Ovary (tissue), 9 donors: ENCODE results near the gene IGF1R. TPM values are rescaled to one million over a fixed set of nuclear protein-coding genes. Genes with fewer than 3 reads are reported as not detected.

ENCODE experiments used
- DNase-seq, 5 donors: peaks; one replicate each; pipeline ENCODE4 v3.0.0-alpha.2; 2019 to 2020
- H3K27ac ChIP-seq, 2 donors: fragments of 200-600 bp; one replicate each; pipeline versions ENCODE4 v1.5.1 to v1.8.0; 2019 to 2022
- H3K27me3 ChIP-seq: fragments of 200-600 bp; one replicate; pipeline ENCODE4 v1.8.0; 2022
- H3K36me3 ChIP-seq: fragments of 200-600 bp; sonication (generic); one replicate; pipeline ENCODE4 v1.5.1; 2019
- H3K4me1 ChIP-seq: one replicate; pipeline ENCODE4 v1.8.1; 2013; ENCODE audit warnings: mild to moderate bottlenecking, moderate library complexity; ENCODE audit not compliant: insufficient read depth
- H3K4me3 ChIP-seq: fragments of 200-600 bp; sonication (generic); one replicate; pipeline ENCODE4 v1.5.1; 2017
- H3K9me3 ChIP-seq, 2 donors: fragments of 200-600 bp in 1 of 2; sonication (generic) in 1 of 2; one replicate each; pipeline versions ENCODE4 v1.5.1 to v1.8.1; 2013 to 2019; ENCODE audit warnings: mild to moderate bottlenecking in 1 of 2, moderate library complexity in 1 of 2
- CTCF ChIP-seq, 3 donors: fragments of 450-650 bp in 2 of 3; fragments of 200-600 bp in 1 of 3; IDR thresholded peaks; one replicate each; pipeline versions ENCODE4 v1.5.1 to v1.8.0; 2016 to 2022; ENCODE audit warnings: antibody characterized with exemption in 3 of 3, mild to moderate bottlenecking in 1 of 3
- EP300 ChIP-seq: sonication (generic); formaldehyde crosslinking; IDR thresholded peaks from one replicate; pipeline ENCODE4 v1.6.1; 2017; ENCODE audit warnings: antibody characterized with exemption
- POLR2A ChIP-seq: fragments of 450-650 bp; IDR thresholded peaks from one replicate; pipeline ENCODE4 v1.6.1; 2017; ENCODE audit warnings: antibody characterized with exemption, mild to moderate bottlenecking, moderate library complexity
- WGBS, 3 donors: extraction: QIAGEN DNeasy Blood & Tissue Kit in 1 of 3; methylation state at CpG; one replicate each; pipeline versions ENCODE4 v1.1.5 to v1.1.7; 2013 to 2017; 5-methylcytosine and 5-hydroxymethylcytosine counted together
- intact Hi-C, 4 donors: fragments of 100-400 bp; cut with DNase I; formaldehyde crosslinking; loops; one replicate each; pipeline versions ENCODE4 v1.11.0 to v1.15.1; 2022 to 2023
- polyA plus RNA-seq, 2 donors: library from polyadenylated mRNA; stranded (reverse); fragments of 200-250 nt in 1 of 2; fragments of 350-450 nt in 1 of 2; fragmentation: Illumina TruSeq in 1 of 2; extraction: RNeasy Lipid Tissue Mini Kit (QIAGEN cat#74804) in 1 of 2; gene quantifications; one replicate each; pipeline ENCODE4 v1.2.3, GENCODE V29; 2013 to 2014
- total RNA-seq, 7 donors: library from RNA; depleted of rRNA in 2 of 7; stranded (reverse); fragments of >200 nt in 2 of 7; fragmentation: NEBNext Ultra II Directional in 3 of 7; extraction: Animal tissue kit (Norgen Biotek cat#: 25700) in 3 of 7; gene quantifications; one replicate each; pipeline versions ENCODE4 v1.1.0 to v1.2.4, GENCODE V29; 2016 to 2023
- donor health status: DM: no; HTN: no; CAD: no; lungs with moderate emphysema.
- donor health status: DM: no; HTN: no; CAD: no.
- donor health status: Bipolar disorder and iron deficiency.
- donor health status: DM: yes; HTN: yes; CAD: no.
- donor health status: DM: no; HTN: no; CAD: no.
- donor health status: DM: yes; HTN: yes; CAD: no.

The IGF1R gene
- total and polyA plus RNA-seq, 9 donors, result 15.4 to 88.7 (median 68.9) TPM

GRCh38 chr15:98978153-98978552, 329.8 kb downstream of the IGF1R start:
- intact Hi-C loops, result no loop called here
- Histone ChIP-seq H3K9me3 (no peaks in the 10 kb centered on the region), H3K27ac (no peak overlapping the region), H3K4me3 (no peak overlapping the region), H3K4me1 (peaks cover 6% of the 10 kb centered on the region), H3K27me3 (no peaks in the 10 kb centered on the region), H3K36me3 (no peaks in the 10 kb centered on the region)
- TF ChIP-seq POLR2A (no peak), CTCF (IDR thresholded peaks at IDR 0.05) (no peak), EP300 (no peak)
- DNase-seq, result no peak
- 91 to 94% (median 92%) methylated on average over 3 of the region's 3 CpGs for WGBS, 3 donors

- no peak for TF ChIP-seq CTCF (IDR thresholded peaks at IDR 0.05)
- TF ChIP-seq EP300, result no peak
- TF ChIP-seq POLR2A, result no peak
- Histone ChIP-seq H3K36me3 (no peaks in the 10 kb centered on the region), H3K4me3 (no peak overlapping the region), H3K9me3 (no peaks in the 10 kb centered on the region), H3K27me3 (no peaks in the 10 kb centered on the region), H3K4me1 (peaks cover 7% of the 10 kb centered on the region), H3K27ac (peak overlapping the region in 1 of 2 donors; percentile 11)
- 92 to 94% (median 94%) methylated on average over 4 of the region's 4 CpGs for WGBS, 3 donors
- DNase-seq, result no peak
- intact Hi-C loops, result no loop called here
These were observed 332.5 kb downstream of the IGF1R start for GRCh38 chr15:98980899-98981228.

- Histone ChIP-seq H3K27ac (peak overlapping the region; percentile 67 to 69), H3K27me3 (no peaks in the 10 kb centered on the region), H3K4me1 (peaks cover 7% of the 10 kb centered on the region), H3K4me3 (no peak overlapping the region), H3K36me3 (no peaks in the 10 kb centered on the region), H3K9me3 (no peaks in the 10 kb centered on the region)
- intact Hi-C loops, result no loop called here
- TF ChIP-seq CTCF (IDR thresholded peaks at IDR 0.05), result no peak
- no peak for TF ChIP-seq EP300
- TF ChIP-seq POLR2A, result no peak
- 58 to 62% (median 59%) methylated on average over 14 of the region's 14 CpGs for WGBS, 3 donors
- no peak for DNase-seq
These were observed 333.7 kb downstream of the IGF1R start for GRCh38 chr15:98981851-98982722.

GRCh38 chr15:98983334-98983733, 335.0 kb downstream of the IGF1R start:
- intact Hi-C loops, result no loop called here
- Histone ChIP-seq H3K4me1 (peaks cover 7% of the 10 kb centered on the region), H3K4me3 (no peak overlapping the region), H3K9me3 (no peaks in the 10 kb centered on the region), H3K27me3 (no peaks in the 10 kb centered on the region), H3K27ac (peak overlapping the region; percentile 36 to 69), H3K36me3 (no peaks in the 10 kb centered on the region)
- DNase-seq, result peak; percentile 51 to 83 (median 75)
- 6 to 9% (median 8%) methylated on average over 2 of the region's 2 CpGs for WGBS, 3 donors
- no peak for TF ChIP-seq EP300
- TF ChIP-seq CTCF (IDR thresholded peaks at IDR 0.05), result no peak
- TF ChIP-seq POLR2A, result no peak
